ENCODE data around the gene NKPD1.

NKPD1 gene

DNA sequence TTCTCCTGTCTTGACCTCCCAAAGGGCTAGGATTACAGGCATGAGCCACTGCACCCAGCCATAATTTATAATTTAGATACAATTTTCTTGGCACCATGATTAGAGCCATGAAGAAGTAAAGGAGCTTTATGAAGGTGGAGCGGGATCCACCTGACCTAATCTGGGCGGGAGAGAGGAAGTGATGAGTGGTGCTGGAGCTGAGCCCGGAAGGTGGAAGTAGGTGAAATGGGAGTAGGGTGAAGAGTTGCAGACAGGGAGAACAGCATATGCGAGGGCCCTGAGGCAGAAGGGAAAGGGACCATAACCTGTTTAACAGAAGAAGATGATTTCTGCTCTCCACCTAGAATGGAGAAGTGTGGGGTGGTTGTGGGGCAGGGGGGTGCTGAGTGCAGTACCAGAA lies 22.0 kb upstream of the NKPD1 start:
- no peak overlapping the region for H3K4me3 ChIP-seq (ENCODE audit: low read length)
- H3K4me1 ChIP-seq (ENCODE audit: control insufficient read depth, insufficient read depth, low read length) = peaks cover 23% of the 10 kb centered on the region
- no peaks in the 10 kb centered on the region for H3K9me3 ChIP-seq (ENCODE audit: control insufficient read depth, low read length)
- no peaks in the 10 kb centered on the region for H3K27me3 ChIP-seq (ENCODE audit: control insufficient read depth, insufficient read depth, low read length)
- no peak overlapping the region for H3K9ac ChIP-seq (ENCODE audit: low read length)
- H3K36me3 ChIP-seq (ENCODE audit: control insufficient read depth, insufficient read depth, low read length) = no peaks in the 10 kb centered on the region

DNA sequence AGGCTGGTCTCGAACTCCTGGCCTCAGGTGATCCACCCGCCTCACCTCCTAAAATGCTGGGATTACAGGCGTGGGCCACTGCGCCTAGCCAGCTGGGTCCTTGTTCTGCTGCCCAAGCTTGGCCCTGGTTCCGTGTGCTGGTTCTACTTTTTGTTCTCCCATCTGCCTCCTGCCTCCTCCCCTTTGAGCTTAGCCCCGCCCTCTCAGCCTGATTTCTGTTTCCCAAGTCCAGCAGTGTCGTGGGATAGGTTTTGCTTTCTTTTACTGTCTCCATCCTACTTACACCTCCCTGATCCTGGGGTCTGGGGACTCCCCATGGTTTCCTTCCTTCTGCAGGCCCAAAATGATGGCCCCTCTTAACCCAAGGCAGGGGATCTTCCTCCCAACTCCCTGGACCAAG lies 20.2 kb upstream of the NKPD1 start:
- Histone ChIP-seq H3K9ac (ENCODE audit: low read length) (no peak overlapping the region), H3K4me3 (ENCODE audit: low read length) (no peak overlapping the region), H3K36me3 (ENCODE audit: control insufficient read depth, insufficient read depth, low read length) (no peaks in the 10 kb centered on the region), H3K4me1 (ENCODE audit: control insufficient read depth, insufficient read depth, low read length) (peaks cover 32% of the 10 kb centered on the region), H3K9me3 (ENCODE audit: control insufficient read depth, low read length) (no peaks in the 10 kb centered on the region), H3K27me3 (ENCODE audit: control insufficient read depth, insufficient read depth, low read length) (no peaks in the 10 kb centered on the region)

- no peaks in the 10 kb centered on the region for H3K27me3 ChIP-seq (ENCODE audit: control insufficient read depth, insufficient read depth, low read length)
- H3K36me3 ChIP-seq (ENCODE audit: control insufficient read depth, insufficient read depth, low read length) = no peaks in the 10 kb centered on the region
- peak overlapping the region; percentile 85 for H3K9ac ChIP-seq (ENCODE audit: low read length)
- no peaks in the 10 kb centered on the region for H3K9me3 ChIP-seq (ENCODE audit: control insufficient read depth, low read length)
- peaks cover 32% of the 10 kb centered on the region for H3K4me1 ChIP-seq (ENCODE audit: control insufficient read depth, insufficient read depth, low read length)
- H3K4me3 ChIP-seq (ENCODE audit: low read length) = peak overlapping the region; percentile 99
Measured at GRCh38 chr19:45179892-45180370, 19.1 kb upstream of the NKPD1 start.

DNA sequence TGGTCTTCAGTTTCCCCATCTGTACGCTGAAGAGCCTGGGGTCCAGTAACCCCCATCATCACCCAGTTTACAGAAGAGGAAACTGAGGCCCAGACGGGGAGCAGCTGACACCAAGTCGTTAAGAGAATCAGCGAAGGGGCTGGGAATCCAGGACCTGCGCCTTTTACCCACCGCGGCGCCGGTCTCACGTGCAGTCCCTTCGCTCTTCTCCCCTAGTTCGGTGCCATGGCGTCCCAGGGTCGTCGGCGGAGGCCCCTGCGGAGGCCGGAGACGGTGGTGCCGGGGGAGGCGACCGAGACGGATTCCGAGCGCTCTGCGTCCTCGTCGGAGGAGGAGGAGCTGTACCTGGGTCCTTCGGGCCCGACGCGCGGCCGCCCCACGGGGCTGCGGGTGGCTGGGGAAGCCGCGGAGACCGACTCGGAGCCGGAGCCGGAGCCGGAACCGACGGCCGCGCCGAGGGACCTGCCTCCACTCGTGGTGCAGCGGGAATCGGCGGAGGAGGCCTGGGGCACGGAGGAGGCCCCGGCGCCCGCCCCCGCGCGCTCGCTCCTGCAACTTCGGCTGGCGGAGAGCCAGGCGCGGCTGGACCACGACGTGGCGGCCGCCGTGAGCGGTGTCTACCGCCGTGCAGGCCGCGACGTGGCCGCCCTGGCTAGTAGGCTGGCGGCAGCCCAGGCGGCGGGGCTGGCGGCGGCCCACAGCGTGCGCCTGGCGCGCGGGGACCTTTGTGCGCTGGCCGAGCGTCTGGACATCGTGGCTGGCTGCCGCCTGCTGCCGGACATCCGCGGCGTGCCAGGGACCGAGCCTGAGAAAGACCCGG lies 18.5 kb upstream of the NKPD1 start:
- Histone ChIP-seq H3K27me3 (ENCODE audit: control insufficient read depth, insufficient read depth, low read length) (no peaks in the 10 kb centered on the region), H3K4me1 (ENCODE audit: control insufficient read depth, insufficient read depth, low read length) (peaks cover 32% of the 10 kb centered on the region), H3K4me3 (ENCODE audit: low read length) (peak overlapping the region; percentile 99), H3K9me3 (ENCODE audit: control insufficient read depth, low read length) (no peaks in the 10 kb centered on the region), H3K36me3 (ENCODE audit: control insufficient read depth, insufficient read depth, low read length) (no peaks in the 10 kb centered on the region), H3K9ac (ENCODE audit: low read length) (peak overlapping the region; percentile 85)

DNA sequence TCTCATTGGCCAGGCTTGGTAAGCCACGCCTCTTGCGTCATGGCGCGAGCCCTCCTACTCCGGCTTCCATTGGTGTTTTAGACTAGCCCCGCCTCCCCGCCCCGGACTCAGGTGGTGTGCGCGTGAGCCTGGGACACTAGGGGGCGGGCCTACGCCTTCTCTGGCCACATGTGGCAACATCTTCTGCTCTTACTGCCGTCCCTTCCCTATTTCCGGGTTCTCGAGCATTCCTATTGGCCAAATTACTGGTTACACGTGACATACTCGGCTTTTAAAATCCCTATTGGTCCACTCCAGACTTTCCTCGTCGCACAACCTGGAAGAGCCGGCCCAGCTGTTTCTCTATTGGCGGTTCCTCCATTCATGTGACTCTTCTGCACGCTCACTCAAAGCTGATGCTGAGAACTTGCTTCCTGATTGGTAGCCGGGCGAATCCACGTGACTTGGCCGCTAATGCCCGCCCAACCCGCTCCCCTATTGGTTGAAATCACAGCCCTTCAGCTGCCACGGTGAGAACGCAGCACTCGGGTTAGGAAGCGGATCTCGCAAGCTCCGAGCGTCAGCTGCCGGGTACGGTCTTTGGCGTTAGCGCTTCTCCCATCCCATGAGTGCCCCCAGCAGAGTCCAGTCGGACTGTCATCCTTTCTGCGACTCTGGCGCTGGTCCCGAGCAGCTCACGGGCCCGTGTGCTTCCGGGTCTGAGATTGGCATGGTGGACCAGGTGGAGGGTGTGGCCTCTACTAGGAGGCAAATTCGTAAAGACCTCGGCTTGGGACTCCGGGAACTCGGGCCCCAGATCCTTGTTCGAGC lies 17.7 kb upstream of the NKPD1 start, which contains the start of gene BLOC1S3:
TSS of gene BLOC1S3 (plus strand) at position 523 of the 810 bp plus-strand sequence. CDS start 513 bp downstream, outside the sequence.
- Histone ChIP-seq H3K9ac (ENCODE audit: low read length) (peak within 1 kb of the TSS; percentile 85), H3K4me1 (ENCODE audit: control insufficient read depth, insufficient read depth, low read length) (peaks cover 32% of the 10 kb centered on the region), H3K36me3 (ENCODE audit: control insufficient read depth, insufficient read depth, low read length) (no peaks in the 10 kb centered on the region), H3K4me3 (ENCODE audit: low read length) (peak within 1 kb of the TSS; percentile 99), H3K9me3 (ENCODE audit: control insufficient read depth, low read length) (no peaks in the 10 kb centered on the region), H3K27me3 (ENCODE audit: control insufficient read depth, insufficient read depth, low read length) (no peaks in the 10 kb centered on the region)

- peak within 1 kb of the TSS; percentile 99 for H3K4me3 ChIP-seq (ENCODE audit: low read length)
- no peaks in the 10 kb centered on the region for H3K27me3 ChIP-seq (ENCODE audit: control insufficient read depth, insufficient read depth, low read length)
- peaks cover 34% of the 10 kb centered on the region for H3K4me1 ChIP-seq (ENCODE audit: control insufficient read depth, insufficient read depth, low read length)
- peak within 1 kb of the TSS; percentile 85 for H3K9ac ChIP-seq (ENCODE audit: low read length)
- H3K36me3 ChIP-seq (ENCODE audit: control insufficient read depth, insufficient read depth, low read length) = no peaks in the 10 kb centered on the region
- H3K9me3 ChIP-seq (ENCODE audit: control insufficient read depth, low read length) = no peaks in the 10 kb centered on the region
Measured at GRCh38 chr19:45177817-45178261, 17.1 kb upstream of the NKPD1 start, which contains the start of gene TRAPPC6A. TRAPPC6A (minus strand) TSS chr19:45178237; CDS start chr19:45178218, 19 bp downstream.

- no peaks in the 10 kb centered on the region for H3K9me3 ChIP-seq (ENCODE audit: control insufficient read depth, low read length)
- no peak overlapping the region for H3K9ac ChIP-seq (ENCODE audit: low read length)
- no peaks in the 10 kb centered on the region for H3K36me3 ChIP-seq (ENCODE audit: control insufficient read depth, insufficient read depth, low read length)
- H3K4me1 ChIP-seq (ENCODE audit: control insufficient read depth, insufficient read depth, low read length) = peaks cover 41% of the 10 kb centered on the region
- no peak overlapping the region for H3K4me3 ChIP-seq (ENCODE audit: low read length)
- no peaks in the 10 kb centered on the region for H3K27me3 ChIP-seq (ENCODE audit: control insufficient read depth, insufficient read depth, low read length)
Measured at GRCh38 chr19:45175515-45176345, 14.9 kb upstream of the NKPD1 start.

DNA sequence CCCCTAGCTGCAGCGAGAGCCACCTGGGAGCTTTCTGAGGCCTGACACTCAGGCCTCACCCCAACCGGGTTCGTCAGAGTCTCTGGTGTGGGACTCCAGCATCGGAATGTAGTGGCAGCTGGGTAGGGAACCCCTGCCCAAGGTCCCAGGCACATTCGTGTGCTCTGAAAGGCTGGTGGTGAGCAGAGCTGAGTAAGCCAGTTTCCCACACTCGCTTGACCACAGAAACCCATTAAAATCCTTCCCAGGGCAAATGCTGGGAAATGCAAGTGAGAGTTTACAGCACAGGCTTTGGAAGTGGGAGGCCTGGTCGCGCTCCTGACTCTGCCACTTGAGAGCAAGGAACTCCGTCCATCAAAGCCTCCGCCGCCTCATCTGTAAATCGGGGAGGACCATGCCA lies 13.0 kb upstream of the NKPD1 start:
- H3K4me3 ChIP-seq (ENCODE audit: low read length) = no peak overlapping the region
- no peak overlapping the region for H3K9ac ChIP-seq (ENCODE audit: low read length)
- H3K27me3 ChIP-seq (ENCODE audit: control insufficient read depth, insufficient read depth, low read length) = no peaks in the 10 kb centered on the region
- H3K9me3 ChIP-seq (ENCODE audit: control insufficient read depth, low read length) = no peaks in the 10 kb centered on the region
- H3K4me1 ChIP-seq (ENCODE audit: control insufficient read depth, insufficient read depth, low read length) = peaks cover 36% of the 10 kb centered on the region
- H3K36me3 ChIP-seq (ENCODE audit: control insufficient read depth, insufficient read depth, low read length) = no peaks in the 10 kb centered on the region

- no peaks in the 10 kb centered on the region for H3K9me3 ChIP-seq (ENCODE audit: control insufficient read depth, low read length)
- no peak overlapping the region for H3K9ac ChIP-seq (ENCODE audit: low read length)
- H3K27me3 ChIP-seq (ENCODE audit: control insufficient read depth, insufficient read depth, low read length) = no peaks in the 10 kb centered on the region
- peaks cover 33% of the 10 kb centered on the region for H3K4me1 ChIP-seq (ENCODE audit: control insufficient read depth, insufficient read depth, low read length)
- no peaks in the 10 kb centered on the region for H3K36me3 ChIP-seq (ENCODE audit: control insufficient read depth, insufficient read depth, low read length)
- no peak overlapping the region for H3K4me3 ChIP-seq (ENCODE audit: low read length)
Measured at GRCh38 chr19:45172611-45173208, 11.9 kb upstream of the NKPD1 start.

GRCh38 chr19:45172173-45172572 lies 11.4 kb upstream of the NKPD1 start:
- no peak overlapping the region for H3K9ac ChIP-seq (ENCODE audit: low read length)
- H3K4me1 ChIP-seq (ENCODE audit: control insufficient read depth, insufficient read depth, low read length) = peaks cover 28% of the 10 kb centered on the region

DNA sequence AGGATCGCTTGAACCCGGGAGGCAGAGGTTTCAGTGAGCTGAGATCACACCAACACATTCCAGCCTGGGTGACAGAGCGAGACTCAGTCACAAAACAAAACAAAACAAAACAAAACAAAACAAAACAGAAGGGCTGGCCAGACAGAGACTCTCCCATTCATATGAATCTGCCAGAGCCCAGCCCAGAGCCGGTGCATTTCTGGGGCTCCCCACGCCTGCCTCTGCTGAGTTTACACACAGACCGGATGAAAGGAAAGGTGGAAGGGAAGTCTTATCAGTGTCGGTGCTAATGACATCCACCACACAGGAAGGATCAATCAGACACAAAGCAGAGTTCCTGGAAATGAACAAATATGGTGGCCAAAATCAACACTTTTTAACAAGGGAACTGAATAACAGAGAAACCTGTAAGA lies 10.4 kb upstream of the NKPD1 start:
- Histone ChIP-seq H3K9me3 (ENCODE audit: control insufficient read depth, low read length) (no peaks in the 10 kb centered on the region), H3K27me3 (ENCODE audit: control insufficient read depth, insufficient read depth, low read length) (no peaks in the 10 kb centered on the region), H3K36me3 (ENCODE audit: control insufficient read depth, insufficient read depth, low read length) (no peaks in the 10 kb centered on the region), H3K4me3 (ENCODE audit: low read length) (no peak overlapping the region), H3K9ac (ENCODE audit: low read length) (no peak overlapping the region), H3K4me1 (ENCODE audit: control insufficient read depth, insufficient read depth, low read length) (peaks cover 24% of the 10 kb centered on the region)

More at GRCh38 chr19:45172173-45172572, 11.4 kb upstream of the NKPD1 start:
- no peak overlapping the region for H3K4me3 ChIP-seq (ENCODE audit: low read length)
- H3K9me3 ChIP-seq (ENCODE audit: control insufficient read depth, low read length) = no peaks in the 10 kb centered on the region
- no peaks in the 10 kb centered on the region for H3K36me3 ChIP-seq (ENCODE audit: control insufficient read depth, insufficient read depth, low read length)
- no peaks in the 10 kb centered on the region for H3K27me3 ChIP-seq (ENCODE audit: control insufficient read depth, insufficient read depth, low read length)
